Uterus (tissue), 4 donors: ENCODE results near the gene ADCY2. TPM values are rescaled to one million over a fixed set of nuclear protein-coding genes. Genes with fewer than 3 reads are reported as not detected.

Experiments used
- DNase-seq, 2 donors: peaks; one replicate each; pipeline ENCODE4 v3.0.0-alpha.2; 2019 to 2020
- H3K27ac ChIP-seq, 2 donors: fragments of 200-600 bp; sonication (generic); 1 replicate in 1 of 2; 2 replicates in 1 of 2; pipeline ENCODE4 v1.5.1; 2016 to 2018
- H3K27me3 ChIP-seq, 2 donors: fragments of 200-600 bp; sonication (generic); one replicate each; pipeline ENCODE4 v1.5.1; 2018 to 2019; ENCODE audit warnings: control low read depth in 1 of 2
- H3K36me3 ChIP-seq, 2 donors: fragments of 200-600 bp; sonication (generic); one replicate each; pipeline ENCODE4 v1.5.1; 2019; ENCODE audit warnings: control low read depth in 1 of 2
- H3K4me1 ChIP-seq, 2 donors: fragments of 200-600 bp; sonication (generic); one replicate each; pipeline ENCODE4 v1.5.1; 2018 to 2019; ENCODE audit warnings: control low read depth in 1 of 2
- H3K4me3 ChIP-seq, 2 donors: fragments of 200-600 bp; sonication (generic); 1 replicate in 1 of 2; 2 replicates in 1 of 2; pipeline ENCODE4 v1.5.1; 2018 to 2019; ENCODE audit warnings: mild to moderate bottlenecking in 1 of 2
- H3K9me3 ChIP-seq, 2 donors: fragments of 200-600 bp; sonication (generic); one replicate each; pipeline ENCODE4 v1.5.1; 2019; ENCODE audit warnings: control low read depth in 1 of 2
- CTCF ChIP-seq, 4 experiments: fragments of 200-600 bp in 2 of 4; fragments of 450-650 bp in 2 of 4; sonication (generic) in 2 of 4; IDR thresholded peaks; one replicate each; pipeline ENCODE4 v1.5.1; 2016 to 2019; ENCODE audit warnings: antibody characterized with exemption in 4 of 4, mild to moderate bottlenecking in 2 of 4, moderate library complexity in 1 of 4
- POLR2A ChIP-seq, 2 donors: fragments of 450-650 bp; IDR thresholded peaks; one replicate each; pipeline ENCODE4 v1.6.1; 2016; ENCODE audit warnings: antibody characterized with exemption in 2 of 2, mild to moderate bottlenecking in 1 of 2, moderate library complexity in 1 of 2
- intact Hi-C: fragments of 100-400 bp; cut with DNase I; formaldehyde crosslinking; loops from one replicate; pipeline ENCODE4 v1.15.1; 2023; ENCODE audit warnings: low total_unique reads
- total RNA-seq, 4 donors: library from RNA; depleted of rRNA in 3 of 4; stranded (reverse); fragments of >200 nt in 3 of 4; gene quantifications; one replicate each; pipeline versions ENCODE4 v1.1.0 to v1.2.4, GENCODE V29; 2014 to 2023
- donor health status: DM: yes; HTN: yes; CAD: no.

Gene ADCY2
- total RNA-seq, 4 donors from 2014 or later, result 3.8 to 25.3 (median 4.5) TPM

- H3K27me3 ChIP-seq, result no peaks in the 10 kb centered on the region
- TF ChIP-seq POLR2A (IDR thresholded peaks at IDR 0.05), result no peak
- H3K27ac ChIP-seq, result no peak overlapping the region
- no peaks in the 10 kb centered on the region for H3K36me3 ChIP-seq
- no peak for DNase-seq
- intact Hi-C loops, result no loop called here
- no peak overlapping the region for H3K4me3 ChIP-seq
- H3K9me3 ChIP-seq, result no peaks in the 10 kb centered on the region
- H3K4me1 ChIP-seq, result no peaks in the 10 kb centered on the region
Measured at GRCh38 chr5:7653046-7653445, 257.1 kb downstream of the ADCY2 start.

- intact Hi-C loops, result no loop called here
- DNase-seq, result no peak
Measured at GRCh38 chr5:7657153-7657552, 261.2 kb downstream of the ADCY2 start.

GRCh38 chr5:7659420-7659819 lies 263.5 kb downstream of the ADCY2 start:
- H3K36me3 ChIP-seq, result no peaks in the 10 kb centered on the region
- H3K27ac ChIP-seq, result no peak overlapping the region
- DNase-seq, result no peak
- H3K4me3 ChIP-seq, result no peak overlapping the region
- TF ChIP-seq CTCF (IDR thresholded peaks at IDR 0.05), result no peak
- no peak for TF ChIP-seq POLR2A (IDR thresholded peaks at IDR 0.05)
- H3K27me3 ChIP-seq, result no peaks in the 10 kb centered on the region
- no peaks in the 10 kb centered on the region for H3K4me1 ChIP-seq
- H3K9me3 ChIP-seq, result no peaks in the 10 kb centered on the region
- intact Hi-C loops, result no loop called here

More at GRCh38 chr5:7657153-7657552, 261.2 kb downstream of the ADCY2 start:
- Histone ChIP-seq H3K36me3 (no peaks in the 10 kb centered on the region), H3K4me3 (no peak overlapping the region), H3K27me3 (no peaks in the 10 kb centered on the region), H3K9me3 (no peaks in the 10 kb centered on the region), H3K4me1 (no peaks in the 10 kb centered on the region), H3K27ac (no peak overlapping the region)
- TF ChIP-seq CTCF (IDR thresholded peaks at IDR 0.05), result no peak
- no peak for TF ChIP-seq POLR2A (IDR thresholded peaks at IDR 0.05)

GRCh38 chr5:7662289-7662688 lies 266.4 kb downstream of the ADCY2 start:
- no peaks in the 10 kb centered on the region for H3K27me3 ChIP-seq
- DNase-seq, result no peak
- H3K4me3 ChIP-seq, result no peak overlapping the region
- H3K9me3 ChIP-seq, result no peaks in the 10 kb centered on the region
- intact Hi-C loops, result no loop called here
- TF ChIP-seq CTCF (IDR thresholded peaks at IDR 0.05) (no peak), POLR2A (IDR thresholded peaks at IDR 0.05) (no peak)
- H3K36me3 ChIP-seq, result no peaks in the 10 kb centered on the region
- H3K27ac ChIP-seq, result no peak overlapping the region
- H3K4me1 ChIP-seq, result no peaks in the 10 kb centered on the region

DNA sequence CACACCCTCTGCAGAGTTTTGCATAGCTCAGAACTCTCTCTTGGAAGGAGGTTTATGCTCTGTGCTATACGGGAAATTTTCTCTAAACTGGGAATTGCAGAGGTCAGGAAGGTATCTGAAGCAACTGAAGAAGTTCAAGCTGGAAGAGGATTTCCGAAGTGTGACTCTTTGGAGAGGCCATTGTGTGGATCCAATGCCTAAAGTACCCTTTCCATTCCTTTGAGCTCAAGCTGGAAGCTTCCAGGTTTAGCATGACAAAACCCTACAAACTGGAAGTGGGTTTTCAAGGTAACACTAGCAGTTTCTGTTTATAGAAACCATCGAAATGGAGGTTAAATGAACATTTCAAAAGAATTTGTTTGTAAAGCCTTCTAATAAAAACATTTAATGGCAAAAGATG lies 267.9 kb downstream of the ADCY2 start:
- TF ChIP-seq POLR2A (IDR thresholded peaks at IDR 0.05) (no peak), CTCF (IDR thresholded peaks at IDR 0.05) (no peak)
- DNase-seq, result no peak
- Histone ChIP-seq H3K9me3 (no peaks in the 10 kb centered on the region), H3K4me1 (no peaks in the 10 kb centered on the region), H3K27ac (no peak overlapping the region), H3K4me3 (no peak overlapping the region), H3K27me3 (no peaks in the 10 kb centered on the region), H3K36me3 (no peaks in the 10 kb centered on the region)
- intact Hi-C loops, result no loop called here

- no peaks in the 10 kb centered on the region for H3K9me3 ChIP-seq
- no peaks in the 10 kb centered on the region for H3K4me1 ChIP-seq
- DNase-seq, result no peak
- intact Hi-C loops, result no loop called here
- no peak overlapping the region for H3K27ac ChIP-seq
- TF ChIP-seq POLR2A (IDR thresholded peaks at IDR 0.05) (no peak), CTCF (IDR thresholded peaks at IDR 0.05) (no peak)
- no peaks in the 10 kb centered on the region for H3K27me3 ChIP-seq
- no peaks in the 10 kb centered on the region for H3K36me3 ChIP-seq
- no peak overlapping the region for H3K4me3 ChIP-seq
Measured at GRCh38 chr5:7664208-7664607, 268.3 kb downstream of the ADCY2 start.
